Mesendoderm (in vitro differentiated cells): Measurements from ENCODE around the gene RSL1D1.
"Not testable (repeated sequence)": the region's sequence is repeated elsewhere in the genome, so short reads cannot be mapped to it uniquely, and the experiment has no call there.

Experiments
- DNase-seq: peaks from one replicate; pipeline ENCODE4 v3.0.0; 2013
- H2AK5ac ChIP-seq: 2 replicates; pipeline ENCODE4 v1.6.1; 2013; ENCODE audit warnings: low read length, inconsistent platforms
- H2BK120ac ChIP-seq: 2 replicates; pipeline ENCODE4 v1.6.1; 2013; ENCODE audit warnings: low read depth, mild to moderate bottlenecking, low read length, moderate library complexity, mixed read lengths
- H2BK15ac ChIP-seq: replicated peaks from 2 replicates; pipeline ENCODE4 v1.6.1; 2013; ENCODE audit warnings: low read depth, mild to moderate bottlenecking, moderate library complexity
- H2BK5ac ChIP-seq: 2 replicates; pipeline ENCODE4 v1.6.1; 2013; ENCODE audit warnings: low read length, inconsistent platforms
- H3K18ac ChIP-seq: 2 replicates; pipeline ENCODE4 v1.6.1; 2013; ENCODE audit warnings: mild to moderate bottlenecking, low read length, mixed read lengths
- H3K23ac ChIP-seq: one replicate; pipeline ENCODE4 v1.6.1; 2013; ENCODE audit warnings: low read length
- H3K27ac ChIP-seq: 2 replicates; pipeline ENCODE4 v1.5.1; 2013; ENCODE audit warnings: low read depth, mild to moderate bottlenecking, inconsistent platforms, low read length, moderate library complexity
- H3K27me3 ChIP-seq: 2 replicates; pipeline ENCODE4 v1.6.1; 2013; ENCODE audit warnings: low read length, control low read depth, mild to moderate bottlenecking, inconsistent platforms; ENCODE audit not compliant: insufficient read depth, poor library complexity
- H3K36me3 ChIP-seq: 2 replicates; pipeline ENCODE4 v1.6.1; 2013; ENCODE audit warnings: low read length, inconsistent platforms; ENCODE audit not compliant: control insufficient read depth, insufficient read depth
- H3K4ac ChIP-seq: one replicate; pipeline ENCODE4 v1.6.1; 2013; ENCODE audit warnings: low read depth, mild to moderate bottlenecking, low read length, moderate library complexity
- H3K4me1 ChIP-seq: 2 replicates; pipeline ENCODE4 v1.6.1; 2013; ENCODE audit warnings: low read depth, low read length, inconsistent platforms; ENCODE audit not compliant: control insufficient read depth
- H3K4me2 ChIP-seq: 2 replicates; pipeline ENCODE4 v1.6.1; 2013; ENCODE audit warnings: low read length
- H3K4me3 ChIP-seq: 2 replicates; pipeline ENCODE4 v1.5.1; 2013; ENCODE audit warnings: mild to moderate bottlenecking, low read length
- H3K56ac ChIP-seq: one replicate; pipeline ENCODE4 v1.6.1; 2013; ENCODE audit warnings: low read length
- H3K79me1 ChIP-seq: 2 replicates; pipeline ENCODE4 v1.6.1; 2013; ENCODE audit warnings: low read length, inconsistent platforms
- H3K79me2 ChIP-seq: 2 replicates; pipeline ENCODE4 v1.6.1; 2013; ENCODE audit warnings: mild to moderate bottlenecking, low read length; ENCODE audit not compliant: control insufficient read depth, insufficient read depth
- H3K9ac ChIP-seq: 2 replicates; pipeline ENCODE4 v1.6.1; 2013; ENCODE audit warnings: low read length, inconsistent platforms
- H4K5ac ChIP-seq: one replicate; pipeline ENCODE4 v1.6.1; 2013; ENCODE audit warnings: low read length
- H4K8ac ChIP-seq: one replicate; pipeline ENCODE4 v1.6.1; 2013; ENCODE audit warnings: low read depth, mild to moderate bottlenecking, control low read depth, low read length, moderate library complexity
- WGBS: extraction: QIAGEN DNeasy Blood & Tissue Kit; methylation state at CpG from one replicate; pipeline ENCODE4 v1.1.7; 2013; ENCODE audit warnings: low lambda C conversion rate, missing lambda C conversion rate; ENCODE audit not compliant: insufficient coverage; ENCODE audit errors: extremely low coverage; 5-methylcytosine and 5-hydroxymethylcytosine counted together

Gene RSL1D1

GRCh38 chr16:11818970-11819369, 32.4 kb downstream of the RSL1D1 start:
- H3K4ac ChIP-seq, H3K4me2 ChIP-seq, H3K79me2 ChIP-seq, H3K27me3 ChIP-seq, H2AK5ac ChIP-seq, H2BK5ac ChIP-seq, H3K23ac ChIP-seq, H3K4me1 ChIP-seq, H4K8ac ChIP-seq, H3K9ac ChIP-seq, H3K18ac ChIP-seq, H3K4me3 ChIP-seq, H2BK15ac ChIP-seq, H3K79me1 ChIP-seq, H3K56ac ChIP-seq, H2BK120ac ChIP-seq, H3K27ac ChIP-seq, H4K5ac ChIP-seq, H3K36me3 ChIP-seq, DNase-seq: not testable (repeated sequence)
- no CpG with 5 or more reads among the region's 13 CpGs for WGBS

- DNase-seq, result no peak
- H3K18ac ChIP-seq, result no peak overlapping the region
- H2BK15ac ChIP-seq, result no peak overlapping the region
- H3K4me3 ChIP-seq, result no peak overlapping the region
- no peak overlapping the region for H4K5ac ChIP-seq
- no peak overlapping the region for H2AK5ac ChIP-seq
- H4K8ac ChIP-seq, result no peak overlapping the region
- no peak overlapping the region for H2BK120ac ChIP-seq
- no peaks in the 10 kb centered on the region for H3K27me3 ChIP-seq
- no peaks in the 10 kb centered on the region for H3K4me1 ChIP-seq
- no peaks in the 10 kb centered on the region for H3K79me2 ChIP-seq
- H2BK5ac ChIP-seq, result no peak overlapping the region
- WGBS, result no CpG with 5 or more reads among the region's 5 CpGs
- H3K27ac ChIP-seq, result no peak overlapping the region
- no peak overlapping the region for H3K4ac ChIP-seq
- no peak overlapping the region for H3K56ac ChIP-seq
- no peak overlapping the region for H3K4me2 ChIP-seq
- H3K23ac ChIP-seq, result no peak overlapping the region
- H3K9ac ChIP-seq, result no peak overlapping the region
- no peaks in the 10 kb centered on the region for H3K79me1 ChIP-seq
- no peaks in the 10 kb centered on the region for H3K36me3 ChIP-seq
Measured at GRCh38 chr16:11816123-11816522, 35.2 kb downstream of the RSL1D1 start.

GRCh38 chr16:11814800-11815199, 36.5 kb downstream of the RSL1D1 start:
- H3K27me3 ChIP-seq, H3K79me1 ChIP-seq, H3K4me3 ChIP-seq, H2BK5ac ChIP-seq, H3K27ac ChIP-seq, H3K4me1 ChIP-seq, H3K4ac ChIP-seq, H4K8ac ChIP-seq, H3K79me2 ChIP-seq, H2AK5ac ChIP-seq, H2BK120ac ChIP-seq, DNase-seq, H3K4me2 ChIP-seq, H3K23ac ChIP-seq, H4K5ac ChIP-seq, H3K36me3 ChIP-seq, H3K56ac ChIP-seq, H2BK15ac ChIP-seq, H3K18ac ChIP-seq, H3K9ac ChIP-seq: not testable (repeated sequence)
- no CpG with 5 or more reads among the region's 4 CpGs for WGBS

- no peak overlapping the region for H3K27ac ChIP-seq
- H3K9ac ChIP-seq, result no peak overlapping the region
- H2BK5ac ChIP-seq, result no peak overlapping the region
- H3K79me1 ChIP-seq, result no peaks in the 10 kb centered on the region
- no peak overlapping the region for H3K18ac ChIP-seq
- H2BK15ac ChIP-seq, result no peak overlapping the region
- no peak overlapping the region for H3K4ac ChIP-seq
- no peak for DNase-seq
- no peaks in the 10 kb centered on the region for H3K36me3 ChIP-seq
- H3K27me3 ChIP-seq, result no peaks in the 10 kb centered on the region
- no peak overlapping the region for H3K4me3 ChIP-seq
- H3K23ac ChIP-seq, result no peak overlapping the region
- no peak overlapping the region for H3K56ac ChIP-seq
- H3K4me1 ChIP-seq, result no peaks in the 10 kb centered on the region
- H3K79me2 ChIP-seq, result no peaks in the 10 kb centered on the region
- no CpG with 5 or more reads among the region's 8 CpGs for WGBS
- no peak overlapping the region for H2BK120ac ChIP-seq
- H2AK5ac ChIP-seq, result no peak overlapping the region
- H4K5ac ChIP-seq, result no peak overlapping the region
- no peak overlapping the region for H3K4me2 ChIP-seq
- H4K8ac ChIP-seq, result no peak overlapping the region
Measured at GRCh38 chr16:11806721-11807120, 44.6 kb downstream of the RSL1D1 start.

GRCh38 chr16:11805556-11805955, 45.8 kb downstream of the RSL1D1 start:
- WGBS, result no CpG with 5 or more reads among the region's 3 CpGs
- no peak for DNase-seq
- no peak overlapping the region for H3K56ac ChIP-seq

GRCh38 chr16:11801481-11802021, 49.8 kb downstream of the RSL1D1 start:
- no peak overlapping the region for H3K27ac ChIP-seq
- no peaks in the 10 kb centered on the region for H3K36me3 ChIP-seq
- H2BK15ac ChIP-seq, result no peak overlapping the region
- H4K5ac ChIP-seq, result no peak overlapping the region
- H3K4me1 ChIP-seq, result peaks cover 2% of the 10 kb centered on the region
- no peak overlapping the region for H3K4ac ChIP-seq
- H3K23ac ChIP-seq, result no peak overlapping the region
- H3K18ac ChIP-seq, result no peak overlapping the region
- H3K79me1 ChIP-seq, result peaks cover 4% of the 10 kb centered on the region
- no peak overlapping the region for H3K4me3 ChIP-seq
- no peak overlapping the region for H3K9ac ChIP-seq
- no peak for DNase-seq
- peaks cover 4% of the 10 kb centered on the region for H3K79me2 ChIP-seq
- H3K4me2 ChIP-seq, result no peak overlapping the region
- H2AK5ac ChIP-seq, result no peak overlapping the region
- H3K27me3 ChIP-seq, result no peaks in the 10 kb centered on the region
- no CpG with 5 or more reads among the region's 3 CpGs for WGBS
- H2BK5ac ChIP-seq, result no peak overlapping the region
- H4K8ac ChIP-seq, result no peak overlapping the region
- no peak overlapping the region for H2BK120ac ChIP-seq
- no peak overlapping the region for H3K56ac ChIP-seq

More at GRCh38 chr16:11805556-11805955, 45.8 kb downstream of the RSL1D1 start:
- H2BK120ac ChIP-seq, result no peak overlapping the region
- no peaks in the 10 kb centered on the region for H3K4me1 ChIP-seq
- no peak overlapping the region for H2BK5ac ChIP-seq
- no peak overlapping the region for H4K5ac ChIP-seq
- no peaks in the 10 kb centered on the region for H3K79me2 ChIP-seq
- H4K8ac ChIP-seq, result no peak overlapping the region
- H3K4ac ChIP-seq, result no peak overlapping the region
- H3K79me1 ChIP-seq, result no peaks in the 10 kb centered on the region
- H3K18ac ChIP-seq, result no peak overlapping the region
- no peak overlapping the region for H3K4me3 ChIP-seq
- no peak overlapping the region for H2AK5ac ChIP-seq
- no peak overlapping the region for H3K4me2 ChIP-seq
- H2BK15ac ChIP-seq, result no peak overlapping the region
- no peaks in the 10 kb centered on the region for H3K27me3 ChIP-seq
- H3K23ac ChIP-seq, result no peak overlapping the region
- H3K9ac ChIP-seq, result no peak overlapping the region
- no peak overlapping the region for H3K27ac ChIP-seq
- H3K36me3 ChIP-seq, result no peaks in the 10 kb centered on the region
